HG03039 (cell line): Measurements from ENCODE around the gene CD79A.
"Not testable (repeated sequence)": the region's sequence is repeated elsewhere in the genome, so short reads cannot be mapped to it uniquely, and the experiment has no call there.

Experiments
- ATAC-seq: cut with Tn5 transposase; IDR thresholded peaks from one replicate; pipeline ENCODE4 v1.9.1; 2021; ENCODE audit warnings: mild to moderate bottlenecking, moderate library complexity; ENCODE audit not compliant: unreplicated experiment

CD79A gene

GRCh38 chr19:41904118-41904870 lies 27.2 kb downstream of the CD79A start:
- no peak for ATAC-seq

GRCh38 chr19:41905273-41906002 lies 28.4 kb downstream of the CD79A start:
- no peak for ATAC-seq

GRCh38 chr19:41906271-41906670 lies 29.2 kb downstream of the CD79A start:
- ATAC-seq, result no peak

GRCh38 chr19:41906916-41907680 lies 30.0 kb downstream of the CD79A start:
- ATAC-seq, result no peak

GRCh38 chr19:41907994-41908615 lies 31.0 kb downstream of the CD79A start:
- no peak for ATAC-seq

GRCh38 chr19:41908724-41909464 lies 31.8 kb downstream of the CD79A start:
- ATAC-seq, result no peak

- no peak for ATAC-seq
These were observed 32.6 kb downstream of the CD79A start for GRCh38 chr19:41909706-41910105.

GRCh38 chr19:41910240-41910991 lies 33.3 kb downstream of the CD79A start:
- ATAC-seq, result no peak

- ATAC-seq, result no peak
These were observed 34.2 kb downstream of the CD79A start for GRCh38 chr19:41910992-41911888.

- no peak for ATAC-seq
These were observed 35.0 kb downstream of the CD79A start for GRCh38 chr19:41911889-41912731.

- ATAC-seq, result no peak
These were observed 35.9 kb downstream of the CD79A start for GRCh38 chr19:41912899-41913537.

- ATAC-seq, result no peak
These were observed 36.7 kb downstream of the CD79A start for GRCh38 chr19:41913538-41914423.

GRCh38 chr19:41914424-41914834 lies 37.4 kb downstream of the CD79A start:
- ATAC-seq, result not testable (repeated sequence)

- ATAC-seq, result no peak
These were observed 38.1 kb downstream of the CD79A start for GRCh38 chr19:41915021-41915775.

GRCh38 chr19:41915776-41916414 lies 38.8 kb downstream of the CD79A start:
- ATAC-seq, result no peak
